Measurements from ENCODE around the gene SLC35C1.
"Not testable (repeated sequence)": the region's sequence is repeated elsewhere in the genome, so short reads cannot be mapped to it uniquely, and the experiment has no call there.

SLC35C1 gene

GRCh38 chr11:45811109-45811435 lies 6.1 kb downstream of the SLC35C1 start:
- DNase-seq (ENCODE audit: low read depth in 2 of 2) = no peak

GRCh38 chr11:45811571-45812290 lies 6.8 kb downstream of the SLC35C1 start:
- DNase-seq (ENCODE audit: low read depth in 2 of 2) = no peak

- no peak for DNase-seq (ENCODE audit: low read depth in 2 of 2)
Measured at GRCh38 chr11:45812581-45813548, 7.9 kb downstream of the SLC35C1 start.

GRCh38 chr11:45815747-45816146 lies 10.8 kb downstream of the SLC35C1 start:
- DNase-seq (ENCODE audit: low read depth in 2 of 2) = no peak

GRCh38 chr11:45816614-45817013 lies 11.7 kb downstream of the SLC35C1 start:
- no peak for DNase-seq (ENCODE audit: low read depth in 2 of 2)

- DNase-seq (ENCODE audit: low read depth in 2 of 2) = no peak
Measured at GRCh38 chr11:45817191-45817590, 12.2 kb downstream of the SLC35C1 start.

GRCh38 chr11:45818961-45819605 lies 14.1 kb downstream of the SLC35C1 start:
- DNase-seq (ENCODE audit: low read depth in 2 of 2) = no peak

- DNase-seq (ENCODE audit: low read depth in 2 of 2) = no peak
Measured at GRCh38 chr11:45820211-45820857, 15.4 kb downstream of the SLC35C1 start.

GRCh38 chr11:45826492-45826891 lies 21.5 kb downstream of the SLC35C1 start:
- DNase-seq (ENCODE audit: low read depth in 2 of 2) = not testable (repeated sequence)

GRCh38 chr11:45827123-45827522 lies 22.2 kb downstream of the SLC35C1 start:
- DNase-seq (ENCODE audit: low read depth in 2 of 2) = no peak

GRCh38 chr11:45828996-45829395 lies 24.0 kb downstream of the SLC35C1 start:
- DNase-seq (ENCODE audit: low read depth in 2 of 2) = no peak

GRCh38 chr11:45830596-45830995 lies 25.6 kb downstream of the SLC35C1 start:
- DNase-seq (ENCODE audit: low read depth in 2 of 2) = no peak

GRCh38 chr11:45832811-45833441 lies 28.0 kb downstream of the SLC35C1 start:
- no peak for DNase-seq (ENCODE audit: low read depth in 2 of 2)

- no peak for DNase-seq (ENCODE audit: low read depth in 2 of 2)
Measured at GRCh38 chr11:45833761-45834160, 28.8 kb downstream of the SLC35C1 start.

- DNase-seq (ENCODE audit: low read depth in 2 of 2) = no peak
Measured at GRCh38 chr11:45834298-45834756, 29.4 kb downstream of the SLC35C1 start.

GRCh38 chr11:45839204-45839603 lies 34.3 kb downstream of the SLC35C1 start:
- DNase-seq (ENCODE audit: low read depth in 2 of 2) = no peak

- DNase-seq (ENCODE audit: low read depth in 2 of 2) = not testable (repeated sequence)
Measured at GRCh38 chr11:45840251-45840650, 35.3 kb downstream of the SLC35C1 start.

- DNase-seq (ENCODE audit: low read depth in 2 of 2) = peak; percentile 75 to 82
Measured at GRCh38 chr11:45843158-45843924, 38.4 kb downstream of the SLC35C1 start.

GRCh38 chr11:45844822-45845578 lies 40.1 kb downstream of the SLC35C1 start:
- no peak for DNase-seq (ENCODE audit: low read depth in 2 of 2)

GRCh38 chr11:45846174-45846675 lies 41.3 kb downstream of the SLC35C1 start:
- DNase-seq (ENCODE audit: low read depth in 2 of 2) = no peak

Data from stimulated activated CD4-positive, alpha-beta T cell treated with anti-CD3 and anti-CD28 coated beads, Interleukin-15, amount 100 ng/mL, for 48 hours (primary cell).